NCI-H526 treated with DMSO at 0.1 percent for 48 hours (cell line): ENCODE data around the gene AK1.

ENCODE experiments used
- DNase-seq: peaks from one replicate; lab custom pipeline; 2025; lab: John Stamatoyannopoulos, UW

The AK1 gene

GRCh38 chr9:127867356-127868277, 9.9 kb downstream of the AK1 start:
- DNase-seq: no peak

- no peak for DNase-seq
Measured at GRCh38 chr9:127866535-127866934, 10.9 kb downstream of the AK1 start.

- no peak for DNase-seq
Measured at GRCh38 chr9:127865645-127866464, 11.6 kb downstream of the AK1 start.

- no peak for DNase-seq
Measured at GRCh38 chr9:127863191-127863621, 14.3 kb downstream of the AK1 start.

GRCh38 chr9:127862075-127863011, 15.1 kb downstream of the AK1 start:
- DNase-seq: no peak

GRCh38 chr9:127860779-127861178, 16.7 kb downstream of the AK1 start:
- DNase-seq: no peak

GRCh38 chr9:127860260-127860659, 17.2 kb downstream of the AK1 start:
- no peak for DNase-seq

- no peak for DNase-seq
Measured at GRCh38 chr9:127858041-127858512, 19.4 kb downstream of the AK1 start.

- no peak for DNase-seq
Measured at GRCh38 chr9:127857278-127857677, 20.2 kb downstream of the AK1 start.

GRCh38 chr9:127856729-127857116, 20.8 kb downstream of the AK1 start:
- no peak for DNase-seq

GRCh38 chr9:127856094-127856728, 21.3 kb downstream of the AK1 start:
- no peak for DNase-seq

GRCh38 chr9:127855522-127855921, 22.0 kb downstream of the AK1 start:
- DNase-seq: no peak

- no peak for DNase-seq
Measured at GRCh38 chr9:127854960-127855359, 22.5 kb downstream of the AK1 start.

- DNase-seq: no peak
Measured at GRCh38 chr9:127854184-127854806, 23.2 kb downstream of the AK1 start, which contains the start of gene ENG. ENG (minus strand) TSS chr9:127854658; CDS start chr9:127854355, 303 bp downstream.

GRCh38 chr9:127853312-127854183, 23.9 kb downstream of the AK1 start:
- no peak for DNase-seq

- no peak for DNase-seq
Measured at GRCh38 chr9:127852829-127853228, 24.6 kb downstream of the AK1 start.

- DNase-seq: no peak
Measured at GRCh38 chr9:127850286-127850830, 27.1 kb downstream of the AK1 start.

GRCh38 chr9:127848756-127849504, 28.5 kb downstream of the AK1 start:
- no peak for DNase-seq
